ENCODE data around the gene C6orf47. TPM values are rescaled to one million over a fixed set of nuclear protein-coding genes. Genes with fewer than 3 reads are reported as not detected.

Gene C6orf47
- total and polyA plus RNA-seq, 2 of the 8 experiments (the other 6 are each of a cell fraction or from before 2014, with no cell fraction given): 4.7 to 14.6 TPM

DNA sequence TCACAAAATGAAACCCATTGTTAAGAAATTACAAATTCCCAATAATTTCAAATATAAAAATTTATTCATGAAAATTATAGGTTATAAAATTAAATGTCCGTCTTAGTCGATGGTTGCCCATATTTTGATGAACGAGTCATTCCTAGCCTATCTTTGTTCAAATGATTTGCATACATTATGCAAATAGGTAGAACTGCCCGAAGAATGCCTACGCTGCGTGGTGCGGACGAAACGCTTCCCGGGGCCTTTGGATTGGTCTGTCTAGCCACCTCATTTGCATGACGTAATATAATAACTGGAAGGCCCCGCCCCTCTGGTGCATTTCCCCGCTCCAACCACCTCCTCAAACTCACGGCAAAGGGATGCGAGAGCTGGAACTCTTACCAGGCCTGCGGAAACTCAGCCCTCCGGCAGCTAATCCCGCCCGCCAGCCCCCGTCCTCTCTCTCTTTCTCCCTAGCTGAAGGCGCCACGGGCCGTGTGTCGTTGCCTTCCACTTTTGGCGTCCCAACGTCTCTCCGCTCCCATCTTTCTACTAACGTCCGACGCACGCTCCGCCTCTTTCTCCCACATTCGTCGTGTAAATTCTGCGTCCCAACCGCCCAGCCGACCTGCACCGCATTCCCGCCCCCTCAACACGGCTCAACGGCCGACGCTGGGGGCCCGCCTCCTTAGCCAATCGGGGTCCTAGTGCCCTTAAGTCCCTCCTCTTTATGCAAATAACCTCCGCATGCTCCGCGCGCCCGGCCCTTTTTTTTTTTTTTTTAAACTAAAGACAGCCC, 40.6 kb downstream of the C6orf47 start:
- Histone ChIP-seq H3K23me2 (ENCODE audit: low read depth, low read length) (peaks cover 8% of the 10 kb centered on the region; the same call in 1 of the 2 replicates), H4K20me1 (replicated peaks in 1 of 2; ENCODE audit: control insufficient read depth in 1 of 2, insufficient read depth in 2 of 2, low read length in 2 of 2) (peaks cover 4 to 9% of the 10 kb centered on the region in 2 experiments), H2AFZ (ENCODE audit: low read length) (no peak overlapping the region; the same call in 1 of the 2 replicates), H3K4me3 (ENCODE audit: extremely low read depth in 1 of 4, insufficient read depth in 2 of 4, low read depth in 3 of 4, low read length in 4 of 4) (peak overlapping the region; percentile 72 to 97 (median 82)), H3K4ac (replicated peaks; ENCODE audit: insufficient read length, low read depth, low read length) (no peak overlapping the region), H3K14ac (ENCODE audit: insufficient read length) (no peak overlapping the region), H3K27ac (ENCODE audit: low read depth, low read length) (peak overlapping the region; percentile 99), H2BK120ac (replicated peaks; ENCODE audit: low read depth, low read length) (no peak overlapping the region), H3K27me3 (replicated peaks in 1 of 4; ENCODE audit: control insufficient read depth in 3 of 4, extremely low read depth in 1 of 4, insufficient read depth in 3 of 4, low read length in 3 of 4) (no peaks in the 10 kb centered on the region), H3K4me1 (replicated peaks in 1 of 4; ENCODE audit: control insufficient read depth in 3 of 4, insufficient read depth in 4 of 4, low read length in 3 of 4) (peaks cover 2 to 12% (median 7%) of the 10 kb centered on the region in 4 experiments; a peak in 6 of 7 replicates), H2BK5ac (ENCODE audit: low read depth, low read length) (peak overlapping the region; percentile 96), H2BK12ac (ENCODE audit: low read depth, low read length) (peak overlapping the region; percentile 56; the same call in 1 of the 2 replicates), H3K36me3 (ENCODE audit: control insufficient read depth in 2 of 4, insufficient read depth in 4 of 4, low read length in 3 of 4) (peaks cover 18 to 32% (median 21%) of the 10 kb centered on the region in 4 experiments), H2AK5ac (ENCODE audit: low read depth, low read length) (no peak overlapping the region), H4K8ac (ENCODE audit: extremely low read depth, insufficient read depth, low read length) (peak overlapping the region; percentile 99; the same call in 1 of the 2 replicates), H3K79me1 (ENCODE audit: low read depth, low read length) (peaks cover 7% of the 10 kb centered on the region; the same call in 1 of the 2 replicates), H3K18ac (ENCODE audit: extremely low read depth, low read length) (peak overlapping the region; percentile 98), H2BK20ac (ENCODE audit: low read length) (no peak overlapping the region), H3K4me2 (ENCODE audit: insufficient read depth in 1 of 2, low read depth in 2 of 2, low read length in 2 of 2) (peak overlapping the region; percentile 84 to 93), H3K79me2 (ENCODE audit: control insufficient read depth in 1 of 2, insufficient read depth in 2 of 2, low read length in 2 of 2) (peaks cover 24 to 37% of the 10 kb centered on the region in 2 experiments), H3K23ac (ENCODE audit: insufficient read length) (no peak overlapping the region), H3K9me3 (ENCODE audit: insufficient read depth in 2 of 2, low read depth in 1 of 2, low read length in 1 of 2) (no peaks in the 10 kb centered on the region), H4K5ac (ENCODE audit: insufficient read length, low read depth, low read length) (peak overlapping the region; percentile 92), H4K91ac (replicated peaks; ENCODE audit: insufficient read length, low read length) (peak overlapping the region; percentile 44), H2BK15ac (ENCODE audit: low read length) (peak overlapping the region; percentile 48; the same call in 1 of the 2 replicates), H3K56ac (replicated peaks; ENCODE audit: insufficient read length, low read depth, low read length) (peak overlapping the region; percentile 83), H3K9ac (replicated peaks in 1 of 4; ENCODE audit: extremely low read depth in 1 of 4, low read depth in 3 of 4, low read length in 3 of 4) (peak overlapping the region; percentile 83 to 99 (median 95))
- POLR2A ChIA-PET (ENCODE audit: partially characterized antibody): interaction anchor here (0.6 to 34.9 kb wide), 11 partner anchors 9 to 422 kb away, joined by 3 to 883 read pairs (median 6); partner anchors contain the start of genes APOM, ATP6V1G2, BAG6 and C6orf47
- CTCF ChIA-PET (ENCODE audit: partially characterized antibody): interaction anchor here (1.0 kb wide), 1 partner anchor 72 kb away, joined by 4 read pairs; the partner anchor contains the start of gene NFKBIL1
- DNase-seq (ENCODE audit: low read depth in 1 of 2, low spot score in 2 of 2) (peak; percentile 94 to 97), FAIRE-seq (peak; percentile 80)
- WGBS, 2 experiments (ENCODE audit: extremely low coverage in 1 of 2, insufficient coverage in 1 of 2, insufficient read length in 1 of 2, insufficient replicate concordance in 2 of 2, low coverage in 1 of 2, low lambda C conversion rate in 2 of 2, missing lambda C conversion rate in 1 of 2): 2% methylated on average over 39 of the region's 50 CpGs; no CpG with 5 or more reads in 1 of the 2 experiments
- TF ChIP-seq EZH2 (IDR thresholded peaks at IDR 0.05; ENCODE audit: low read depth, low read length, severe bottlenecking): no peak
- no peak for TF ChIP-seq HDAC6 (IDR thresholded peaks at IDR 0.05; ENCODE audit: low read depth, low read length)
- no peak for TF ChIP-seq SP2 (IDR thresholded peaks at IDR 0.05; ENCODE audit: low read length)
- peak; percentile 83; the same call in 1 of the 2 replicates for TF ChIP-seq TEAD4 (IDR thresholded peaks at IDR 0.05; ENCODE audit: low read depth, low read length)
- TF ChIP-seq, protein P1, sequence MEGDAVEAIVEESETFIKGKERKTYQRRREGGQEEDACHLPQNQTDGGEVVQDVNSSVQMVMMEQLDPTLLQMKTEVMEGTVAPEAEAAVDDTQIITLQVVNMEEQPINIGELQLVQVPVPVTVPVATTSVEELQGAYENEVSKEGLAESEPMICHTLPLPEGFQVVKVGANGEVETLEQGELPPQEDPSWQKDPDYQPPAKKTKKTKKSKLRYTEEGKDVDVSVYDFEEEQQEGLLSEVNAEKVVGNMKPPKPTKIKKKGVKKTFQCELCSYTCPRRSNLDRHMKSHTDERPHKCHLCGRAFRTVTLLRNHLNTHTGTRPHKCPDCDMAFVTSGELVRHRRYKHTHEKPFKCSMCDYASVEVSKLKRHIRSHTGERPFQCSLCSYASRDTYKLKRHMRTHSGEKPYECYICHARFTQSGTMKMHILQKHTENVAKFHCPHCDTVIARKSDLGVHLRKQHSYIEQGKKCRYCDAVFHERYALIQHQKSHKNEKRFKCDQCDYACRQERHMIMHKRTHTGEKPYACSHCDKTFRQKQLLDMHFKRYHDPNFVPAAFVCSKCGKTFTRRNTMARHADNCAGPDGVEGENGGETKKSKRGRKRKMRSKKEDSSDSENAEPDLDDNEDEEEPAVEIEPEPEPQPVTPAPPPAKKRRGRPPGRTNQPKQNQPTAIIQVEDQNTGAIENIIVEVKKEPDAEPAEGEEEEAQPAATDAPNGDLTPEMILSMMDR (IDR thresholded peaks at IDR 0.05; ENCODE audit: control extremely low read depth in 1 of 3, insufficient read depth in 1 of 3, low read depth in 1 of 3, low read length in 3 of 3): no peak
- TF ChIP-seq ASH2L (IDR thresholded peaks at IDR 0.05; ENCODE audit: low read length): peak; percentile 9
- TF ChIP-seq MAFK (IDR thresholded peaks at IDR 0.05; ENCODE audit: low read depth, low read length): no peak
- TF ChIP-seq RXRA (IDR thresholded peaks at IDR 0.05; ENCODE audit: insufficient read depth, low read depth, low read length): no peak
